SJSA1 (cell line): ENCODE data around the gene ZBTB2. TPM values are rescaled to one million over a fixed set of nuclear protein-coding genes. Genes with fewer than 3 reads are reported as not detected.
"Not testable (repeated sequence)": the region's sequence is repeated elsewhere in the genome, so short reads cannot be mapped to it uniquely, and the experiment has no call there.

ENCODE experiments used
- DNase-seq, 2 experiments: peaks; one replicate each; pipeline ENCODE4 v3.0.0-alpha.2; 2015 to 2020; ENCODE audit warnings: low spot score in 2 of 2, low read depth in 1 of 2
- H3K27ac ChIP-seq: fragments of 250-450 bp; sonication (Bioruptor Pico); 2 replicates; pipeline ENCODE4 v1.5.1; 2020; ENCODE audit warnings: mild to moderate bottlenecking, moderate library complexity
- H3K27me3 ChIP-seq: fragments of 250-450 bp; sonication (Bioruptor Pico); replicated peaks from 2 replicates; pipeline ENCODE4 v1.5.1; 2020; ENCODE audit warnings: mild to moderate bottlenecking, moderate library complexity
- H3K36me3 ChIP-seq: fragments of 250-450 bp; sonication (Bioruptor Pico); 2 replicates; pipeline ENCODE4 v1.5.1; 2020; ENCODE audit warnings: mild to moderate bottlenecking
- H3K4me1 ChIP-seq: fragments of 250-450 bp; sonication (Bioruptor Pico); replicated peaks from 2 replicates; pipeline ENCODE4 v1.6.1; 2021; ENCODE audit warnings: mild to moderate bottlenecking
- H3K4me3 ChIP-seq: fragments of 250-450 bp; sonication (Bioruptor Pico); 2 replicates; pipeline ENCODE4 v1.5.1; 2020; ENCODE audit warnings: mild to moderate bottlenecking
- H3K9me3 ChIP-seq: fragments of 250-450 bp; sonication (Bioruptor Pico); replicated peaks from 2 replicates; pipeline ENCODE4 v1.5.1; 2020; ENCODE audit warnings: mild to moderate bottlenecking
- total RNA-seq: library from RNA; depleted of rRNA; stranded (reverse); fragments of >200 nt; shearing (Covaris generic); gene quantifications from 2 replicates; pipeline ENCODE4 v1.2.3, GENCODE V29; 2014

The ZBTB2 gene
- total RNA-seq, 1 experiment from 2014 or later = 23.4 TPM

GRCh38 chr6:151390276-151390850 lies 996 bp downstream of the ZBTB2 start:
- Histone ChIP-seq H3K9me3 (peaks cover 4% of the 10 kb centered on the region; the same call in 1 of the 2 replicates), H3K4me1 (peaks cover 31% of the 10 kb centered on the region), H3K27ac (peak overlapping the region; percentile 94), H3K36me3 (peaks cover 31% of the 10 kb centered on the region), H3K27me3 (no peaks in the 10 kb centered on the region), H3K4me3 (peak overlapping the region; percentile 98)
- DNase-seq = peak; percentile 98 to 100

GRCh38 chr6:151389618-151390275 lies 1.6 kb downstream of the ZBTB2 start:
- Histone ChIP-seq H3K4me3 (peak overlapping the region; percentile 98), H3K36me3 (peaks cover 25% of the 10 kb centered on the region), H3K4me1 (peaks cover 31% of the 10 kb centered on the region), H3K9me3 (peaks cover 4% of the 10 kb centered on the region; the same call in 1 of the 2 replicates), H3K27me3 (no peaks in the 10 kb centered on the region), H3K27ac (peak overlapping the region; percentile 93)
- peak; percentile 62 to 83 for DNase-seq

GRCh38 chr6:151388997-151389617 lies 2.3 kb downstream of the ZBTB2 start:
- Histone ChIP-seq H3K4me1 (peaks cover 31% of the 10 kb centered on the region), H3K4me3 (peak overlapping the region; percentile 98), H3K36me3 (peaks cover 32% of the 10 kb centered on the region), H3K27me3 (no peaks in the 10 kb centered on the region), H3K9me3 (peaks cover 4% of the 10 kb centered on the region; the same call in 1 of the 2 replicates), H3K27ac (peak overlapping the region; percentile 93)
- DNase-seq = no peak

GRCh38 chr6:151388236-151388635 lies 3.1 kb downstream of the ZBTB2 start:
- peaks cover 31% of the 10 kb centered on the region for H3K4me1 ChIP-seq
- no peaks in the 10 kb centered on the region for H3K27me3 ChIP-seq
- DNase-seq = no peak
- no peak overlapping the region for H3K4me3 ChIP-seq
- no peak overlapping the region for H3K27ac ChIP-seq
- peaks cover 4% of the 10 kb centered on the region; the same call in 1 of the 2 replicates for H3K9me3 ChIP-seq
- peaks cover 30% of the 10 kb centered on the region for H3K36me3 ChIP-seq

GRCh38 chr6:151387175-151387970 lies 4.0 kb downstream of the ZBTB2 start:
- DNase-seq = no peak

GRCh38 chr6:151385177-151385576 lies 6.2 kb downstream of the ZBTB2 start:
- H3K36me3 ChIP-seq = peaks cover 23% of the 10 kb centered on the region
- DNase-seq = no peak
- H3K9me3 ChIP-seq = no peaks in the 10 kb centered on the region
- no peaks in the 10 kb centered on the region for H3K27me3 ChIP-seq
- no peak overlapping the region for H3K4me3 ChIP-seq
- peaks cover 16% of the 10 kb centered on the region for H3K4me1 ChIP-seq
- H3K27ac ChIP-seq = no peak overlapping the region

More at GRCh38 chr6:151387175-151387970, 4.0 kb downstream of the ZBTB2 start:
- Histone ChIP-seq H3K9me3 (peaks cover 4% of the 10 kb centered on the region; the same call in 1 of the 2 replicates), H3K4me1 (peaks cover 24% of the 10 kb centered on the region), H3K27me3 (no peaks in the 10 kb centered on the region), H3K36me3 (peaks cover 22% of the 10 kb centered on the region), H3K4me3 (no peak overlapping the region), H3K27ac (no peak overlapping the region)

GRCh38 chr6:151384151-151384550 lies 7.2 kb downstream of the ZBTB2 start:
- no peak overlapping the region for H3K27ac ChIP-seq
- H3K9me3 ChIP-seq = no peaks in the 10 kb centered on the region
- H3K36me3 ChIP-seq = peaks cover 19% of the 10 kb centered on the region
- H3K4me1 ChIP-seq = peaks cover 15% of the 10 kb centered on the region
- DNase-seq = no peak
- H3K4me3 ChIP-seq = no peak overlapping the region
- no peaks in the 10 kb centered on the region for H3K27me3 ChIP-seq

GRCh38 chr6:151382631-151383030 lies 8.7 kb downstream of the ZBTB2 start:
- not testable (repeated sequence) for H3K4me3 ChIP-seq, H3K27ac ChIP-seq, H3K27me3 ChIP-seq, H3K9me3 ChIP-seq, H3K4me1 ChIP-seq, DNase-seq
- H3K36me3 ChIP-seq = peaks cover 13% of the 10 kb centered on the region

GRCh38 chr6:151381722-151382121 lies 9.6 kb downstream of the ZBTB2 start:
- Histone ChIP-seq H3K27me3 (no peaks in the 10 kb centered on the region), H3K27ac (no peak overlapping the region), H3K36me3 (peaks cover 13% of the 10 kb centered on the region), H3K4me3 (no peak overlapping the region), H3K9me3 (no peaks in the 10 kb centered on the region), H3K4me1 (no peaks in the 10 kb centered on the region)
- DNase-seq = no peak

GRCh38 chr6:151380848-151381205 lies 10.5 kb downstream of the ZBTB2 start:
- H3K9me3 ChIP-seq = no peaks in the 10 kb centered on the region

GRCh38 chr6:151379933-151380847 lies 11.2 kb downstream of the ZBTB2 start:
- no peak overlapping the region for H3K4me3 ChIP-seq
- no peak for DNase-seq
- no peaks in the 10 kb centered on the region for H3K9me3 ChIP-seq

More at GRCh38 chr6:151380848-151381205, 10.5 kb downstream of the ZBTB2 start:
- no peaks in the 10 kb centered on the region for H3K27me3 ChIP-seq
- H3K4me1 ChIP-seq = no peaks in the 10 kb centered on the region
- H3K4me3 ChIP-seq = no peak overlapping the region
- H3K27ac ChIP-seq = no peak overlapping the region
- peaks cover 13% of the 10 kb centered on the region for H3K36me3 ChIP-seq
- DNase-seq = no peak

GRCh38 chr6:151377095-151377494 lies 14.3 kb downstream of the ZBTB2 start:
- H3K9me3 ChIP-seq = no peaks in the 10 kb centered on the region
- DNase-seq = no peak

More at GRCh38 chr6:151379933-151380847, 11.2 kb downstream of the ZBTB2 start:
- H3K36me3 ChIP-seq = peaks cover 13% of the 10 kb centered on the region
- peaks cover 2% of the 10 kb centered on the region for H3K4me1 ChIP-seq
- no peaks in the 10 kb centered on the region for H3K27me3 ChIP-seq
- no peak overlapping the region for H3K27ac ChIP-seq

GRCh38 chr6:151376440-151376839 lies 14.9 kb downstream of the ZBTB2 start:
- Histone ChIP-seq H3K27ac (no peak overlapping the region), H3K4me1 (peaks cover 8% of the 10 kb centered on the region), H3K36me3 (peaks cover 16% of the 10 kb centered on the region), H3K9me3 (no peaks in the 10 kb centered on the region), H3K27me3 (no peaks in the 10 kb centered on the region), H3K4me3 (no peak overlapping the region)
- DNase-seq = no peak

More at GRCh38 chr6:151377095-151377494, 14.3 kb downstream of the ZBTB2 start:
- H3K27me3 ChIP-seq = no peaks in the 10 kb centered on the region
- peaks cover 15% of the 10 kb centered on the region for H3K36me3 ChIP-seq
- H3K4me1 ChIP-seq = peaks cover 8% of the 10 kb centered on the region
- H3K4me3 ChIP-seq = no peak overlapping the region
- H3K27ac ChIP-seq = no peak overlapping the region
